Caco-2 (cell line): ENCODE results near the gene C9orf152. TPM values are rescaled to one million over a fixed set of nuclear protein-coding genes. Genes with fewer than 3 reads are reported as not detected.

ENCODE experiments used
- BruUV-seq: library from RNA; stranded (reverse); fragments of 400-500 nt; replicated peaks from 2 replicates; lab custom pipeline; 2021; lab: Mats Ljungman, UMichigan
- CTCF ChIA-PET: fragments of 300-600 bp; sonication (Branson Sonifier 250); formaldehyde crosslinking; loops from one replicate; lab custom pipeline; 2022; ENCODE audit warnings: antibody characterized with exemption; lab: Charles Lee
- POLR2A ChIA-PET: fragments of 300-600 bp; sonication (Branson Sonifier 250); formaldehyde crosslinking; loops from one replicate; lab custom pipeline; 2022; ENCODE audit warnings: antibody characterized with exemption; lab: Charles Lee
- DNase-seq, 2 experiments: peaks; one replicate each; pipeline versions ENCODE4 v3.0.0 to v3.0.0-alpha.2; 2020 to 2022
- H3K27me3 ChIP-seq: replicated peaks from 2 replicates; pipeline ENCODE4 v1.6.0; 2011; ENCODE audit warnings: low read length; ENCODE audit not compliant: control insufficient read depth, insufficient read depth
- H3K36me3 ChIP-seq: 2 replicates; pipeline ENCODE4 v1.5.1; 2011; ENCODE audit warnings: low read length; ENCODE audit not compliant: control insufficient read depth, insufficient read depth
- H3K4me1 ChIP-seq: fragments of 250-450 bp; sonication (Bioruptor Pico); 2 replicates; pipeline ENCODE4 v1.5.1; 2020; ENCODE audit warnings: mild to moderate bottlenecking
- H3K4me3 ChIP-seq: 2 replicates; pipeline ENCODE4 v1.5.1; 2011; ENCODE audit warnings: low read depth, mild to moderate bottlenecking, control low read depth, low read length
- H3K9me3 ChIP-seq: fragments of 250-450 bp; sonication (Bioruptor Pico); 2 replicates; pipeline ENCODE4 v1.5.1; 2020; ENCODE audit warnings: mild to moderate bottlenecking, moderate library complexity
- H3K27ac Mint-ChIP-seq: one replicate; pipeline ENCODE4 v1.8.0; 2022; ENCODE audit warnings: mixed read lengths; ENCODE audit not compliant: unreplicated experiment
- H3K27me3 Mint-ChIP-seq: one replicate; pipeline ENCODE4 v1.8.0; 2022; ENCODE audit warnings: mixed read lengths; ENCODE audit not compliant: insufficient read depth, unreplicated experiment
- H3K36me3 Mint-ChIP-seq: one replicate; pipeline ENCODE4 v1.8.0; 2022; ENCODE audit warnings: mild to moderate bottlenecking, mixed read lengths; ENCODE audit not compliant: insufficient read depth, unreplicated experiment
- H3K4me1 Mint-ChIP-seq: one replicate; pipeline ENCODE4 v1.8.0; 2022; ENCODE audit warnings: low read depth, mixed read lengths; ENCODE audit not compliant: unreplicated experiment
- H3K4me3 Mint-ChIP-seq: one replicate; pipeline ENCODE4 v1.8.0; 2022; ENCODE audit warnings: mild to moderate bottlenecking, moderate library complexity, mixed read lengths; ENCODE audit not compliant: unreplicated experiment
- H3K9me3 Mint-ChIP-seq: one replicate; pipeline ENCODE4 v1.8.0; 2022; ENCODE audit warnings: mixed read lengths; ENCODE audit not compliant: unreplicated experiment
- CTCF ChIP-seq, 2 experiments: fragments of 200-600 bp in 1 of 2; IDR thresholded peaks; 1 replicate in 1 of 2; 2 replicates in 1 of 2; pipeline versions ENCODE4 v1.5.1 to v1.8.0; 2011 to 2022; ENCODE audit warnings: antibody characterized with exemption in 1 of 2, control low read depth in 1 of 2, inconsistent platforms in 1 of 2, low read depth in 1 of 2, low read length in 1 of 2, mild to moderate bottlenecking in 1 of 2, moderate library complexity in 1 of 2; ENCODE audit not compliant: insufficient read depth in 1 of 2, severe bottlenecking in 1 of 2, unreplicated experiment in 1 of 2
- intact Hi-C: fragments of 100-400 bp; cut with micrococcal nuclease; formaldehyde crosslinking; loops from one replicate; pipeline ENCODE4 v1.10.0; 2022; ENCODE audit not compliant: unreplicated experiment
- total RNA-seq: library from RNA; stranded (reverse); gene quantifications from 2 replicates; pipeline ENCODE4 v1.2.3, GENCODE V29; 2022

The C9orf152 gene
- total RNA-seq, 1 experiment from 2014 or later, result 0.36 TPM

- H3K36me3 ChIP-seq, result no peaks in the 10 kb centered on the region
- peak within 1 kb of the TSS; percentile 98 for H3K4me3 Mint-ChIP-seq
- peaks cover 26% of the 10 kb centered on the region for H3K4me1 Mint-ChIP-seq
- H3K4me3 ChIP-seq, result peak within 1 kb of the TSS; percentile 96
- H3K27me3 ChIP-seq, result no peaks in the 10 kb centered on the region
- intact Hi-C loops, result loop anchor here (1.0 to 5.0 kb wide), 5 partner anchors 21 to 86 kb away; no protein-coding TSS in a partner anchor
- ChIA-PET CTCF (interaction anchor here (0.6 to 1.2 kb wide), 4 partner anchors 38 to 73 kb away, joined by 4 to 12 read pairs (median 6); no protein-coding TSS in a partner anchor), POLR2A (interaction anchor here (0.5 to 1.2 kb wide), 18 partner anchors 13 to 1028 kb away, joined by 3 to 20 read pairs (median 5); no protein-coding TSS in a partner anchor)
- H3K27me3 Mint-ChIP-seq, result no peaks in the 10 kb centered on the region
- H3K4me1 ChIP-seq, result peaks cover 39% of the 10 kb centered on the region
- H3K9me3 Mint-ChIP-seq, result no peaks in the 10 kb centered on the region
- no TSS peak for BruUV-seq
- peak; percentile 88 to 90 for DNase-seq
- no peak for TF ChIP-seq CTCF (IDR thresholded peaks at IDR 0.05; ENCODE audit: insufficient read depth in 1 of 2, low read depth in 1 of 2, low read length in 1 of 2, severe bottlenecking in 1 of 2, unreplicated experiment in 1 of 2)
- H3K9me3 ChIP-seq, result no peaks in the 10 kb centered on the region
- peaks cover 41% of the 10 kb centered on the region for H3K36me3 Mint-ChIP-seq
- H3K27ac Mint-ChIP-seq, result peak within 1 kb of the TSS; percentile 99
Observed at GRCh38 chr9:110256380-110257096, 48.6 kb upstream of the C9orf152 start, which contains the start of gene TXN. TXN (minus strand) TSS chr9:110256507; CDS start chr9:110256435, 72 bp downstream.

- peak overlapping the region; percentile 98 for H3K4me3 Mint-ChIP-seq
- POLR2A ChIA-PET, result interaction anchor here (0.6 to 1.2 kb wide), 11 partner anchors 13 to 1029 kb away, joined by 4 to 20 read pairs (median 11); no protein-coding TSS in a partner anchor
Observed at GRCh38 chr9:110255463-110256379, 47.8 kb upstream of the C9orf152 start.

More at GRCh38 chr9:110255463-110256379, 47.8 kb upstream of the C9orf152 start:
- Mint-ChIP-seq H3K27me3 (no peaks in the 10 kb centered on the region), H3K4me1 (peaks cover 32% of the 10 kb centered on the region), H3K36me3 (peaks cover 48% of the 10 kb centered on the region), H3K9me3 (no peaks in the 10 kb centered on the region), H3K27ac (peak overlapping the region; percentile 99)
- CTCF ChIA-PET, result interaction anchor here (1.0 to 1.2 kb wide), 3 partner anchors 37 to 72 kb away, joined by 4 to 12 read pairs (median 6); no protein-coding TSS in a partner anchor
- Histone ChIP-seq H3K27me3 (no peaks in the 10 kb centered on the region), H3K9me3 (no peaks in the 10 kb centered on the region), H3K4me3 (peak overlapping the region; percentile 96), H3K36me3 (no peaks in the 10 kb centered on the region), H3K4me1 (peaks cover 46% of the 10 kb centered on the region)
- intact Hi-C loops, result loop anchor here (1.0 to 5.0 kb wide), 6 partner anchors 22 to 87 kb away; no protein-coding TSS in a partner anchor
- no TSS peak for BruUV-seq
- TF ChIP-seq CTCF (IDR thresholded peaks at IDR 0.05; ENCODE audit: insufficient read depth in 1 of 2, low read depth in 1 of 2, low read length in 1 of 2, severe bottlenecking in 1 of 2, unreplicated experiment in 1 of 2), result no peak
- DNase-seq, result peak; percentile 59 to 64
